NCI-H187 (cell line): ENCODE data around the gene ANXA1.

ENCODE experiments used
- DNase-seq, 2 experiments: peaks; one replicate each; lab custom pipeline; 2025; lab: John Stamatoyannopoulos, UW

ANXA1 gene

GRCh38 chr9:73210886-73211666 lies 59.4 kb downstream of the ANXA1 start:
- no peak for DNase-seq

GRCh38 chr9:73213300-73213699 lies 61.6 kb downstream of the ANXA1 start:
- no peak for DNase-seq

GRCh38 chr9:73215249-73215648 lies 63.6 kb downstream of the ANXA1 start:
- no peak for DNase-seq

GRCh38 chr9:73216100-73216499 lies 64.4 kb downstream of the ANXA1 start:
- no peak for DNase-seq
